Left kidney (tissue), 2 donors: ENCODE measurements around the gene KIAA0319L. TPM values are rescaled to one million over a fixed set of nuclear protein-coding genes. Genes with fewer than 3 reads are reported as not detected.
A peak's percentile ranks its signal among the peaks of the same experiment; 100 is the strongest.

Experiments
- DNase-seq: peaks from one replicate; pipeline ENCODE4 v3.0.0-alpha.2; 2013
- polyA plus RNA-seq: library from polyadenylated mRNA; unstranded; fragments of 120-200 nt; gene quantifications from one replicate; pipeline ENCODE4 v1.2.1, GENCODE V29; 2013; ENCODE audit not compliant: insufficient read length

The KIAA0319L gene
- polyA plus RNA-seq, 1 donor = 95.7 TPM

DNA sequence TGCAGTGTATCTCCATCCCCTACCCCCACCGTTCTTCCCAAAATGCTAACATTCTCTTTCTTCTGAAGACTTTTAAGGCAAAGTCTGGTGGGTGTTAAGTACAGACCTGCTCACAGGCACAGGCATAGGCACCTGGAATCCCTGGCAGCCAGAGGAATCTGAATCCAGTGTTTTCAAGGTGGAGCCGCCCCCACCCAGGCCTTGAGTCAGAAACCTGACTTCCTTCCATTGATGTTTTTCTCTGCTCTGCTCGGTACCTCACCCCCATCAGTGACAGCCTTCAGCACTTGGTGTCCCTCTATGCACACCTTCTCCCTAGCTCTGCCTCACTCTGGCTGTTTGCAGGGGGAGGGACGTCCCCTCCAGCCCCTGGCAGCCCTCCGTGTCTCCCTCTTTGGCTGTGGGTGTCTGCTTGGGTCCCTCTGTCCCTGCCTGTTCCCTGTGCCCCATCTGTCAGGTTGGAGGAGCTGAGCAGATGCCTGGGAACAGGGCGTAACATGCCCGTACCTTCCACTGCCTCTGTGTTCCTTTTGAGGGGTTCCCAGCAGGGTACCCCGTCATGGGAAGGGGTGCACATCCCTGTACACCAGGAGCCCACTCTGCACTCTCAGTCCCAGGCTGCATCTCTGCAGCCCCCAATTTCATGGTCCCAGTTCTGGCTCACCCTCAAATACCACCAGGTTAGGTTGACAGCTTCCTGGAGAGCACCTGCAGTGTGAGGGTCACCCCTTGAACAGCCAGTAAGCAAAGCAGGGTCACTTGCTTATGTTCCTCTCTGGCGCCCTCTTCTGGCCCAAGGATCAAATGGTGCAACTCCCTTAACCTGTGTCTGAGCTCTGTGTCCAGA, 7.1 kb upstream of the KIAA0319L start:
- DNase-seq = peak; percentile 72

DNA sequence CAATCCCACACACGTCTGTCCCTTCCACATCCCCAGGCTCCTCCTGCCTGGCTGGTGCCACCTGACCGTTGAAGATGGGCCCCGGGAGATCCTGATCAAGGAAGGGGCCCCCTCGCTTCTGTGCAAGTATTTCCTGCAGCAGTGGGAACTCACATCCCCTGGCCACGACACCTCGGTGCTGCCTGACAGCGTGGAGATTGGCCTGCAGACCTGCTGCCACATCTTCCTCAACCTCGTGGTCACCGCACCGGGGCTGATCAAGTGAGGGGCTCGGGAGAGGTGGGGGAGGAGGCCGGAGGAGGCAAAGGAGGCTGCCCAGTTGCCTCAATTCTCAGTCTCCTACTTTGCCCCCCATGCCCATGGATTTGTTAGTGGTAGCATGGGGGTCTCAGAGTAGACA, 6.0 kb upstream of the KIAA0319L start:
- DNase-seq = no peak

DNA sequence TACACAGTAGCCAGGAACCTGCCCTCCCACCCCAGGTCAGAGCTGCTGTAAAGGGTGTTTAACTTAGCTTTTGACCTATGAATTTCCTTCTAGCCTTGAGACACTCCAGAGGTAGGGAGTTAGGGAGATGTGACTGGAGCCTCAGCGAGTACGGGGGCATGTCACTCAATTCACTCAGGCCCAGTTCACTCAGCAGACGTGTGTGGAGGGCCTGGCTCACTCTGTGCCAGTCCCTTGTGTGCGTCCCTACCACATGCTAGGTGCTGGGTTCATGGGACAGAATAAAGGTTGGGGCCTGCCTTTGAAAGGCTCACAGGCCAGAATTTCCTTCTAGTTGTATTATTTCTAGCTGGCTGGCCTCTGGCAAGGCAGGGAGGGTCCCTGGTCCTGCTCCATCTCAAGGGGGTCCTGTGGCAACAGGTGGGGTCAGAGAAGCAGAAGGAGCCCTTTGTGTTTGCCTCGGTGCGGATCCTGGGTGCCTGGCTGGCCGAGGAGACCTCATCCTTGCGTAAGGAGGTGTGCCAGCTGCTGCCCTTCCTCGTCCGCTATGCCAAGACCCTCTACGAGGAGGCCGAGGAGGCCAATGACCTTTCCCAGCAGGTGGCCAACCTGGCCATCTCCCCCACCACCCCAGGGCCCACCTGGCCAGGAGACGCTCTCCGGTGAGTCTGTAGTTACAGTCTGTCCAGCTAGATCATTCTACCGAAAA, 4.9 kb upstream of the KIAA0319L start:
- DNase-seq = no peak

DNA sequence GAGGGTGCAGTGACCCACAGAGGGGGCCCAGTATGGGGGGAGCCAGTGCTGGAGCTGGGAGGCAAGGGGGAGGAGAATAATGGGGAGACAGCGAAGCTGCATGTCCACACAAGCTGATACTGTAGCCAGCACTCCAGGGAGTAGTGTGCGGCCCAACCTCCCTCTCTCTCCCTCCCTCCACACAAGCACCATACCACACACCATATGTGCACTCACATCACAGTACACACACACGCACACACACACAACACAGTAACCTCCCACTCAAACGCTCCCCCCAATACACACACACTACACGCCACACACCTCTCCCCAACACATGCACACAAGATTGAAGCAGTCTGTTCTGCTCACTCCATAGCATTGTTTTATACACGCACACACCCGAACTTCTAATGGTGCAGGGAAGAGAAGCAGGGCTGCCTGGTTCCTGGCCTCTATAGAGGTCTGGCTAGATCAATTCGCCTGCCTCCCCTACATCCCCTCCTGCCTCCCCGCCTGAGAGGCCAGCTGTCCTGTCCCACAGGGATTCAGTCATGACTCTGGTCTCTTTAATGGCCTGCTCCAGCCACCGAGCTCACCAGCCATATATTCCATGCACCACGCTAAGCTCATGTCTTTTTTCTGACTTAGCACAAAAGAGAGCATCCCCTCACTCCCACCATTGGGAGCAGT, 4.2 kb upstream of the KIAA0319L start:
- no peak for DNase-seq

DNA sequence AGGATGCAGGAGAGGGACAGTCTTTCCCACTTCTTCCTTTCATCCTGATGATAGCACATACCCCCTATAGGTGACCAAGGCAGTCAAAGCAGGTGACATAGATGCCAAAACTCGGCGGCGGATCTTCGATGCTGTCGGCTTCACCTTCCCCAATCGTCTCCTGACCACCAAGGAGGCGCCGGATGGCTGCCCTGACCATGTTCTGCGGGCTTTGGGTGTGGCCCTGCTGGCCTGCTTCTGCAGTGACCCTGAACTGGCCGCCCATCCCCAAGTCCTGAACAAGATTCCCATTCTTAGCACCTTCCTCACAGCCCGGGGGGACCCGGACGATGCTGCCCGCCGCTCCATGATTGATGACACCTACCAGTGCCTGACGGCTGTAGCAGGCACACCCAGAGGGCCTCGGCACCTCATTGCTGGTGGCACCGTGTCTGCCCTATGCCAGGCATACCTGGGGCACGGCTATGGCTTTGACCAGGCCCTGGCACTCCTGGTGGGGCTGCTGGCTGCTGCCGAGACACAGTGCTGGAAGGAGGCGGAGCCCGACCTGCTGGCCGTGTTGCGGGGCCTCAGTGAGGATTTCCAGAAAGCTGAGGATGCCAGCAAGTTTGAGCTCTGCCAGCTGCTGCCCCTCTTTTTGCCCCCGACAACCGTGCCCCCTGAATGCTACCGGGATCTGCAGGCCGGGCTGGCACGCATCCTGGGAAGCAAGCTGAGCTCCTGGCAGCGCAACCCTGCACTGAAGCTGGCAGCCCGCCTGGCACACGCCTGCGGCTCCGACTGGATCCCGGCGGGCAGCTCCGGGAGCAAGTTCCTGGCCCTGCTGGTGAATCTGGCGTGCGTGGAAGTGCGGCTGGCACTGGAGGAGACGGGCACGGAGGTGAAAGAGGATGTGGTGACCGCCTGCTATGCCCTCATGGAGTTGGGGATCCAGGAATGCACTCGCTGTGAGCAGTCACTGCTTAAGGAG, 3.3 kb upstream of the KIAA0319L start:
- no peak for DNase-seq

DNA sequence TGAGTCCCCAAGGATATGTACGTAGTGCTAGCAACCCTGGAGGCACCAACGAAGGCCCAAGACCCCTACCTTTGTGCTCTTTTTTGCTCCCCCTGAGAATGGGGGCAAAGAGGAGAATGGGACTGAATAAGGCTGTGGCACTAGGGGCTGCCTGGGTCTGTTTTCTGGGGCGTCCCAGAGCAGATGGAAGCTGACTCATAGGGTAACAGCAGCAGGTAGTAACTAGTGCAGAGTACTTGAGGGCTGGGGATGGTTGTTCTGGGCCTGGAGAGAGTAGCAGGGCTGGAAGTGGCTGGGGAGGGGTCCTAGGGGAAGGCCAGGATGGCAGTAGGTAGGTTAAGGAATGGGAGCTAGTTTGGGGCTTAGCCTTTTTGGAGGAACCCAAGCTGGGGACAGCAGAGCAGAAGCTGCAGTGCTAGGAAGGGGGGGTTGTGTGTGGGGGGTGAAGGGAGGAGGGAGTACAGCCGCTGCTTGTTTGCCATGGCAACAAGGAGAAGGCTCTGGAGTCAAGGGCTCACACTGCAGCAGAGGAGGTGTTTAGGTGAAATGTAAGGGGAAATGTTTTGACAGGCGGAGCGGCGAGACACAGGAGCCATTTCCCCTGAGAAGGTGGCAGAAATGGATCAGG, 2.2 kb upstream of the KIAA0319L start:
- no peak for DNase-seq

DNA sequence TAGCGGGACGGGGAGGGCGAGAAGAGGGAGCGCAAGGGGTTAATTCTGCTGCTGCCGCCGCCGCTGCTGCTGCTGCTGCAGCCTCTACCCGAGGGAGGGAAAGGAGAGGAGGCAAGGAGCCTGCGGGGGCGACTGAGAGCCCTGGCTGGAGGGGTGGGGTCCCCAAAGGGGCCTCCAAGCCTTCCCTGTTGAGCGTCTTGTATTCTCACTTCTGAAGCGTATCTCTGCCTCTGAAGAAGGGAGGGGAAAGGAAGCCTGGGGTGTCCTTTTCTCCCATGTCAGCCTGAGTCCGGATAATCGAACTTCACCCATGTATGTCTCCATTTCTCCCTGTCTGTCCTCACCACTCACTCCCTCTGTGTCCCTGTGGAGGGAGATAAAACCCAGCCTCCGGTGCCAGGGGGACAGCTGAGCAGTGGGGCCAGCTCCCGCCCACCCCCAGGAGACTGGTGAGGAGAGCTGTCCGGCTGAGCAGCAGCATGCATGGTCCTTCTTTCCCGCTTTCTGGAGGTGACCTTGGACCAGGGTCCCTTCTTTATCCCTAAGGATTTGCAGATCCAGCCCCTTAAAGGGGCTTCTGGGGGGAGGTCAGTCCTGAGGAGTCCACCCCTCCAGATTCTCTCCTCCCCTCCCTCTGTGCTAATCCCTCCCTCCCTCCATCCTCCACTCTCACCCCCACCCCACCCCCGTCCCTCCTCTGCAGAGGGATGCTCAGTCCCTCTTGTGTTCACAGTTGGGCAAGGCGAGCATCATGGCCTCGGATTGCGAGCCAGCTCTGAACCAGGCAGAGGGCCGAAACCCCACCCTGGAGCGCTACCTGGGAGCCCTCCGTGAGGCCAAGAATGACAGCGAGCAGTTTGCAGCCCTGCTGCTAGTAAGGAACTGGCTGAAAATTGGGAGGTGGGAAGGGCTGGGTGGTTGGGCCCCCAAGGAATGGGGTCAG, 1.4 kb upstream of the KIAA0319L start:
- DNase-seq = no peak

DNA sequence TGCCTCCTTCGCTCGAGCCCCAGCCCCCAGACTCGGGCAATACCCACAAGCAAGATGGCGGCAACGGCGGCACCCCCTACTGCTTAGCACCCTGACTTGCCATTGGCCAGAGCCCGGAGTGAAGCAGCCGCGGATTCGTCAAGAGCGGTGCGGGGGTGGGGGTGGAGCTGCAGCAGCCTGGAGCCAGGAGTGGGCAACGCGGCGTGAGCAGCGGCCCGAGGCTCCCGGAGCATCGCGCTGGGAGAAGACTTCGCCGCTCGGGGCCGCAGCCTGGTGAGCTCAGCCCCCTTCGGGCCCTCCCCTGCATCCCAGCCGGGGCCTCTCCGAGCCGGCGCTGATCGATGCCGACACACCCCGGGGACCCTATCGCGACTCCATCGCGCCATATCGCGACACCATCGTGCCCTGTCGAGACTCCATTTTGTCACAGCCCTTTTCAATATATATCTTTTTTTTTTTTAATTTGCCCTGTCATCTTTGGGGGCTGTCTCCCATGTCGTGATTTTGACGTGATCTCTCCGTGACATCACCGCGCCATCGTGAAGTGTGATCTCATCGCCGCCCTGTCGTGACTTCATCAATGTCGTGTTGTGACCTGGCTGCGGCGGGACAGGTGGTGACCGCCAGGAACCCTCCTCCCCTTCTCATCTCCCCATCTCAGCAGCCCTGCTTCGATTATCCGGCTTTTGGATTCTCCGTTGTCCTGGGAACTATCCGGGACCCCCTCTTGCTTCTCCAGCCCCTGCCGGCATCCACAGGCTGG, 589 bp upstream of the KIAA0319L start, which contains the start of gene NCDN:
NCDN (plus strand) TSS at position 189 of the 763 bp plus-strand sequence; CDS start at position 581, 392 bp downstream.
- DNase-seq = peak; percentile 96

DNA sequence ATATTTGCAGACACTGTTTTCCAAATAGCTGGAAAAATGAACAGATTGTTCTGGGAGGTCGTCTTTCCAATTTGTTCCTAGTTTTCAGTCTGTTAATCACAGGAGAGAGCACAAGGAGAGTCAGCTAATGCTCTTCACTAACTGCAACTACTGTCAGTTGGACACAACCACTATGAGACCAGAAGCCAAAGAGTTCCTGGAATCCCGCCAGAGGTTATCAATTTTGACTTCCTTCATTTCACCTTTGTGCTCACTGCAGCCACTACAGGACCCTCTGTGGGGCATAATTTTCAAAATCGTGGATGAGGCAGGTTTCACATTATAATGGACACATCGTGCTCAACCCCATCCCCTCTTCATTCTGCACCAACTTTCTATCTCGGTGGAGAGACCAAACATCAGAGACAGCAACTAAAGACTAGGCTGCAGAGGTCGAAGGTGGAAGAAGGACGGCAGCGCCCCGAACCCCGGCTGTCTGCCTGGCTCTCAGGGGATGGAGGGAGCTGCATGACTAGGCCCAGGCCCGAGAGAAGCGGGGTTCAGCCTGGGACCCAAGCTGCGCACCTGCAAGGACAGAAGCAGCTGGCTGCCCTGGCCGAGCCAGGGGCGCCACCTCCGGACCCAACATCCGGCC, 602 bp downstream of the KIAA0319L start:
- DNase-seq = no peak

DNA sequence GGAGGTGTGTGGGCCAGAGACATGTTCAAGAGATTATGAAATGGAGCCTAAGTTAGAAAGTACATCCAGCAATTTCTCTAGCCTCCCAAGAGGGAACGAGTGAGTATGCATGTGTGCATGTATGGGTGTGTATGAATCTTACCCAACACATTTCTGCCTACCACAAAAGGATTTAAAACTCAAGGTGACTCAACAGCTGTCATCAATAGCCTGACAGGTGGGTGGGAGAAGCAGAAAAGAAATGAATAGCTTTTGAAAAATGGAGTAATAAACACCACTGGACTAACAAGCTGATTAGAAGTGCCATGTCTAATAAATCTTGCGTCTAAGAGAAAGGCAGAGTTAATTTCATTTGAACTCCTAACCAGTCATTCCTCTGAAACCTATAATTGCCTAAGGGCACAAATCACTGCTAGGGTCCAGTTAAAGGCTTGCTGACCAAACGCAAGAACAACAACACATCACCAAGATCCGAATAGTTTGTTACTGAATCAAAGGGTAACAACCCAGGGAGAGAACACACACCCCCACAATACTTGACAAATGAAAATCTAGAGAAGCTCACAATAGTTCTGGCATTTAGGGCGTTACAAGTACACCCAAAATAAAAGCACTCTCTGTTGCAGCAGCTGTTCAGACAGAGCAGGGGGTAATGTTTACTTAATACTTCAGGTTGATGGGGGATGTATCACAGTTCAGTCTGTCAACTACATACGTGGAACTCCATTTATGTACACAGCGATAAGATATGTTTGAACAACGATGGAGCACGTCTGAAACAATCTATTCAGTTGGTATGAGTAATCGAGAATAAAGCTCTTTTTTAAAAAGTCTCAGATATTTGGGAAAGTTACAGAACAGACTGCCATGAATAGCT, 1.4 kb downstream of the KIAA0319L start:
- no peak for DNase-seq

DNA sequence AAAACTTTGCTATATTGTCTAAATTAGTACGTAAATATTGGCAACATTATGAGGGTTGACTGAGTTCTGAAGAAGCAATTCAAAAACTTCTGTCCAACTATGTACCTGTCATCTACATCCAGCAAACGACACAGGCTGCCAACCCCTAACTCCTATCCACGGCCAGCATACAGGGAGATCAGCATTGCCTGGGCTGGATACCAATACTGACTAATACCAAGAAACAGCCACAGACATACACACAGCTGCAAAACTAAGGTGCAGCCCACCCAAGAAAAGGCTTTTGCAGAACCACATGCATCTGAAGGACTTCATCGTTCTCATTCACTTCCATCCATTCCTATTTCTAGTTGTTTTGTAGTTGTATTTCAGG, 2.0 kb downstream of the KIAA0319L start:
- no peak for DNase-seq

DNA sequence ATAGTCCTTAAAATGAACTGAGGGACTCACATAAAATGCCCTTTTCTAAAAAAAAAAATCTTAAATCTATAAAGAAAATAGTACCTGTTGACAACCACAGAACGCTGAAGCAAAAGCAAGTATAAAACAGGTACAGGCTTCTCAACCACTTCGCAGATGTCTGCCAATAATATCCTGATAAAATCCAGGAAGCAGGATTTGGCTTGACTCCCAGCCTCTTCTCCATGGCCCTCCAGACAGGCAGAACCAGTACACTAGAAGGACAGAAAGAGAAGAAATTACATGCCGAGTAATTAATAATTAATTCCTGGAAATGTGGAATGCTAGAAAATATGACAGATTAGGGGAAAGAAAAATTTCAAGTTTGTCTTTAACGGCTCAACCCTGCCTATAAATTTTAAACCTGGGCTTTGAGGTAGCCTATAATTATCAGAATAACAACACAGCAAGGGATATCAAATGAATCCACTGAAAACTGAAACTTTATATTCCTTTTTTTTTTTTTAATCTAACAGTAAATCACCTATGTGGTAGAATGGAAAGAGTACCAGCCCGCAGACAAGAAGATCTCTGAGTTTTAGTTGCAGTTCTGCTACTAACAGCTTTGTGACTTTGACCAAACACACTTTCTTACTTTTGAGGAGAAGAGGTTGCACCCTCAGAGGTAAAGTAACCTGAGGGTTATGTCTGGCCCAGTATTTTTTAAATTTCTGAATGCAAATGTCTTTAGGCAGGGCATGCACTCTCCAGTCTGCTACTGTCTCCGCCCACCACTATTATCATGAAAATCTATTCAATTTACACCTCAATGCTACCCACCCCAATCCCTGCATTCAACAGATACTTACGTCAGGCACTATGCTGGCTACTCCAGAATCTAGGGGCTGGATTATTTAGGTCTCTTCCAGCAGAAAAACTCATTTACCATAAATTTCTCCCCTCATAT, 2.7 kb downstream of the KIAA0319L start:
- no peak for DNase-seq

DNA sequence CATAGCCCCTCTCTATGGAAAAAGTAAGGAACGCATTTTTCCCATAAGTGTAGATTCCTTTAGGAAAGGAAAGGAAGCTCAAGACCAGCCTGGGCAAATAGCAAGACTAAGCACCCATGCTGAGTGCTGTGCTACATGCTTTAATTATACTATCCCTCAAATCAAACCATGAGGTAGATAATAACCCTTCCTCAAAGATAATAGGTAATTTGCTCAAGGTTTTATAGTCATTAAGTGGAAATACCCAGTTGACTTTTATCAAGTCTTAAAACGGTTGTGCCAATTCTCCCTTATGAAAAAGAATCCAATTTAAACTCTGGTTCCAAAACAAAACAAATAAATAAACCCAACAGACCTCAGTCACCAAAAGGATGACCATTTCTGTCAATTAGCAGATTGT, 3.4 kb downstream of the KIAA0319L start:
- no peak for DNase-seq

DNA sequence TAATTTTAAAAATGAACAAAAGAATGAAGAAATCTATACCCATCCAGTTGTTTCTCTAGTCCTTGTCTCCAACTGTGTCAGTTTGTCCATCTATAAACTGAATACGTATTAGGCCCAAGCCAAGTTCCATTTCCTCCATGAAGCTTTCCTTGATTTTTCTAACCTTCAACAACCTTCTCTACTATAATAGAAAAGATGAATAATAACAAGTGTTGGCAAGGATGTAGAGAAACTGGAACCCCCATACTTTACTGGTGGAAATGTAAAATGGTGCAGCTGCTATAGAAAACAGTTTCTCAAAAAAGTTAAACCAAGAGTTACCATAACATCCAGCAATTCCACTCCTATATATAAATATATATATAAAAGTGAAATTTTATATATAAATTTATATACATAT, 10.6 kb downstream of the KIAA0319L start:
- DNase-seq = no peak

DNA sequence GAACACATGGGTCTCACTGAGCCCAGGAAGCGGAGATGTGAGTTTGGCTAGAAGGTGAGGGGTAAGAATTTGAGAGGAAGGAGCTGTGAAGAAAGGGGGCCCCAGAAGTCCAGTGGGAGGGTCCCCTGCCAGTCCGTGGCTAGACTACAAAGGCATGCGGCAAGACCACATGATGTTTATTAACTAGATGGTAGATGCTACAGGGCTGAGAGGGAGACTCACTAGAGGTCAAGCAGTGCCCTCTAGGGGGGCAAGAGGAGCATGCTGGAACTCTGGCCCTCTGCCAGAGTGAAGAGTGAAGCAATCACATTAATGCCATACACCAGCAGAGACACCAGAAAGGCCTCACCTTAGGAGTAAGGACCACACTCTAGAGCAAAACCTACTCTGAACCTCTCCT, 12.2 kb downstream of the KIAA0319L start:
- no peak for DNase-seq

DNA sequence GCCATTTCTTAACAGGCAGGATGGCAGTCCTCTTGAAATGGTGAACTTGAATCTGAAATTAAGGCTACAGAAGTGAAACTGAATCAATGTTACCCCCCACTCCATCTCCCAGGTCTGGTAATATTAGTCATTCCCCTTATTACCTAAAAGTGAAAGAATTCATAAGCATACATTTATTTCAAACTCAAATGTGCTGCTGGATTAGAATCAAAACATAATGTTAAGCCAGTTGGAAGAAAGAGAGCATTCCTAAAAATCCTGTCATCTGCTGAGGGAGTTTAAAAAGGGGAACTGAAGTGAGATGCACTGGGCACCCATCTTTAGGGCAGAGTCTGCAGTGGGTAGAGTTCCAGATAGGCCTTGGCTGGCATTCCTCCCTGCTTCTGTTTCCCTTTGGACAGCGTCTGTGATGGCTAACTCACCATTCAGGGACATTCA, 17.4 kb downstream of the KIAA0319L start:
- DNase-seq = no peak
